ENCODE data around the gene RALGAPA2. TPM values are rescaled to one million over a fixed set of nuclear protein-coding genes. Genes with fewer than 3 reads are reported as not detected.

The RALGAPA2 gene
- total RNA-seq, 1 donor: 6.2 TPM

DNA sequence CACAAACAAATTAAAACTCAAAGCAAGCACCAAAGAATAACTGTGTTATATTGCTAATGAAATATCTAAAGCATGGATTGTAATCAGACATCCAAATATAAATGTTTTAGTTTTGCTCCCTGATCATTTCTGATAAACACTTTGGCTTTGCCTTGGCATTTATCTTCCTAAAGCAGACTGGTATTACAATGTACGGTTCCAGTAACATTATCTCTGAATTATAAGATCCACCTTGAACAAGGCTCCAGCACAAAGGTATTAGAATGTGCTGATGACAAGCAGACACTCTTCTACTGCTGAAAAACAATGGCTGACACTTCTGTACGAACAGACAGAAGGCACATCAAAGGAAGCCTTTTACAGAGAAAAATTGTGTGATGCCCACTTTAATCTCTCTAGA is 270.0 kb downstream of the RALGAPA2 start:
- Histone ChIP-seq H3K79me2 (ENCODE audit: insufficient read depth, low read length) (no peaks in the 10 kb centered on the region), H3K27me3 (ENCODE audit: insufficient read depth, low read length) (no peaks in the 10 kb centered on the region), H3K36me3 (ENCODE audit: insufficient read depth, low read length) (no peaks in the 10 kb centered on the region), H3K27ac (ENCODE audit: low read depth, low read length) (no peak overlapping the region), H2AFZ (ENCODE audit: low read length) (no peak overlapping the region), H4K20me1 (ENCODE audit: insufficient read depth, low read length) (no peaks in the 10 kb centered on the region), H3K9me3 (ENCODE audit: low read depth, low read length) (no peaks in the 10 kb centered on the region), H3K4me1 (ENCODE audit: insufficient read depth, low read length) (no peaks in the 10 kb centered on the region), H3K4me3 (ENCODE audit: insufficient read depth, low read length) (no peak overlapping the region), H3K4me2 (ENCODE audit: insufficient read depth, low read length) (no peak overlapping the region)
- TF ChIP-seq, protein P1, sequence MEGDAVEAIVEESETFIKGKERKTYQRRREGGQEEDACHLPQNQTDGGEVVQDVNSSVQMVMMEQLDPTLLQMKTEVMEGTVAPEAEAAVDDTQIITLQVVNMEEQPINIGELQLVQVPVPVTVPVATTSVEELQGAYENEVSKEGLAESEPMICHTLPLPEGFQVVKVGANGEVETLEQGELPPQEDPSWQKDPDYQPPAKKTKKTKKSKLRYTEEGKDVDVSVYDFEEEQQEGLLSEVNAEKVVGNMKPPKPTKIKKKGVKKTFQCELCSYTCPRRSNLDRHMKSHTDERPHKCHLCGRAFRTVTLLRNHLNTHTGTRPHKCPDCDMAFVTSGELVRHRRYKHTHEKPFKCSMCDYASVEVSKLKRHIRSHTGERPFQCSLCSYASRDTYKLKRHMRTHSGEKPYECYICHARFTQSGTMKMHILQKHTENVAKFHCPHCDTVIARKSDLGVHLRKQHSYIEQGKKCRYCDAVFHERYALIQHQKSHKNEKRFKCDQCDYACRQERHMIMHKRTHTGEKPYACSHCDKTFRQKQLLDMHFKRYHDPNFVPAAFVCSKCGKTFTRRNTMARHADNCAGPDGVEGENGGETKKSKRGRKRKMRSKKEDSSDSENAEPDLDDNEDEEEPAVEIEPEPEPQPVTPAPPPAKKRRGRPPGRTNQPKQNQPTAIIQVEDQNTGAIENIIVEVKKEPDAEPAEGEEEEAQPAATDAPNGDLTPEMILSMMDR (IDR thresholded peaks at IDR 0.05; ENCODE audit: extremely low read depth, low read depth, low read length): no peak
- no peak for DNase-seq (ENCODE audit: insufficient read length, low spot score, missing footprints)

DNA sequence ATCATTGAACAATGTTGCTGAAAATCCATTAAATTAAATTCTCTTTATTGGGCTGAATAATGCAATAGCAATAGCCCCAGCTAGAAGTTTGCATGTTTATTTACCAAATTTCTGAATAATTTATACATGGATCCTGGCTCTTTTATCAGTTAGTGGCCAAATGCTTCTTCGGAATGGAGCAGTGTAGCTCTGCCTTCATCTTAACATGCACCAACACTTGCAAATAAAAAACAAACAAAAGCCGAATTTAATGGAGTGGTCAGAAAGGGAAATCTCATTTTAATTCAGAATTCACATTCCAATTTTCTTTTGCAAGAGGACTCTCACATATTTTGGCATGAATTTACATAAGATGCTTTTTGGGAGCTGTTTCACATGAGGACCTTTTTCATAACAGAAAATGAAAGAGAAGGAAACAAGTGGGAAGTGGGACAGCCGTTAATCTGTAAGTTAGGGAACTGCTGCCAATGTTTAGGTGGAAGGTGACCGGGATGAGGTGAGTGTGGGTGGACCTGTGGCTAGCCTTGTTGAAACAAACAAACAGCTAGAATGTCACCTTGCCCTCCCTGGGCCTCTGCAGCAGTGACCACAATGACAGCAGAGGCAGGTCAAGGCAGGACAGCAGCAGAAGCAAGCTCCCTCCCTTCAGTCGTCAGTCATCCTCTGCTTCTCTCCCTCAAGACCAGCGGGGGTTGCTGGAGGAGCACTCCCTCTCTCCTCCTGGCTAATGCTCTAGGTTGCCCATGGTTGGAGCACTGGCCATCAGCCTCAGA is 271.4 kb downstream of the RALGAPA2 start:
- H3K4me1 ChIP-seq (ENCODE audit: insufficient read depth, low read length): no peaks in the 10 kb centered on the region
- H3K9me3 ChIP-seq (ENCODE audit: low read depth, low read length): no peaks in the 10 kb centered on the region
- no peaks in the 10 kb centered on the region for H3K79me2 ChIP-seq (ENCODE audit: insufficient read depth, low read length)
- TF ChIP-seq, protein P1 (IDR thresholded peaks at IDR 0.05; ENCODE audit: extremely low read depth, low read depth, low read length): no peak
- no peak overlapping the region for H3K4me2 ChIP-seq (ENCODE audit: insufficient read depth, low read length)
- no peak overlapping the region for H2AFZ ChIP-seq (ENCODE audit: low read length)
- no peak overlapping the region for H3K4me3 ChIP-seq (ENCODE audit: insufficient read depth, low read length)
- peak; percentile 71 for DNase-seq (ENCODE audit: insufficient read length, low spot score, missing footprints)
- no peaks in the 10 kb centered on the region for H4K20me1 ChIP-seq (ENCODE audit: insufficient read depth, low read length)
- no peaks in the 10 kb centered on the region for H3K36me3 ChIP-seq (ENCODE audit: insufficient read depth, low read length)
- H3K27me3 ChIP-seq (ENCODE audit: insufficient read depth, low read length): no peaks in the 10 kb centered on the region
- no peak overlapping the region for H3K27ac ChIP-seq (ENCODE audit: low read depth, low read length)

DNA sequence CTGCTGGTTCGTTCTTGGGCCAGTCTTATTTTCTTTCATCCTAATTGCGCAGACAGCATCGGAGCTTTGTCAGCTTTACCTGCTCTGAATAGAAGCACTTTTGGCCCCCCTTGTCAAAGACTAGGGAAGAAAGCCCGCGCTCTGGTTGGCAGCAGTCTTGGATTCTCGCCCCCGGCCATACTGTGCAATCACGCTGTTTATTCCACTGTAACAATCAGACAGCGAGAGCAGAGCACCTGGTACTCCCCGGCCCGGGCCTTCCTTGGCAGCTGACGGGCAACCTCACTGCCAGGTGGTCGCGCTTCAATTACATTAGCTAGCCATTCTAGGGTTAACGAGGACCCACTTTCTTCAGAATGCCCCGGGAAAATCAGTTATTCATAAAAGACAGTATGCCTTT is 272.0 kb downstream of the RALGAPA2 start:
- no peak overlapping the region for H3K4me2 ChIP-seq (ENCODE audit: insufficient read depth, low read length)
- no peaks in the 10 kb centered on the region for H3K4me1 ChIP-seq (ENCODE audit: insufficient read depth, low read length)
- H3K4me3 ChIP-seq (ENCODE audit: insufficient read depth, low read length): no peak overlapping the region
- H3K27ac ChIP-seq (ENCODE audit: low read depth, low read length): no peak overlapping the region
- no peaks in the 10 kb centered on the region for H4K20me1 ChIP-seq (ENCODE audit: insufficient read depth, low read length)
- TF ChIP-seq, protein P1 (IDR thresholded peaks at IDR 0.05; ENCODE audit: extremely low read depth, low read depth, low read length): no peak
- no peak overlapping the region for H2AFZ ChIP-seq (ENCODE audit: low read length)
- no peak for DNase-seq (ENCODE audit: insufficient read length, low spot score, missing footprints)
- H3K27me3 ChIP-seq (ENCODE audit: insufficient read depth, low read length): no peaks in the 10 kb centered on the region
- no peaks in the 10 kb centered on the region for H3K79me2 ChIP-seq (ENCODE audit: insufficient read depth, low read length)
- H3K36me3 ChIP-seq (ENCODE audit: insufficient read depth, low read length): no peaks in the 10 kb centered on the region
- no peaks in the 10 kb centered on the region for H3K9me3 ChIP-seq (ENCODE audit: low read depth, low read length)

DNA sequence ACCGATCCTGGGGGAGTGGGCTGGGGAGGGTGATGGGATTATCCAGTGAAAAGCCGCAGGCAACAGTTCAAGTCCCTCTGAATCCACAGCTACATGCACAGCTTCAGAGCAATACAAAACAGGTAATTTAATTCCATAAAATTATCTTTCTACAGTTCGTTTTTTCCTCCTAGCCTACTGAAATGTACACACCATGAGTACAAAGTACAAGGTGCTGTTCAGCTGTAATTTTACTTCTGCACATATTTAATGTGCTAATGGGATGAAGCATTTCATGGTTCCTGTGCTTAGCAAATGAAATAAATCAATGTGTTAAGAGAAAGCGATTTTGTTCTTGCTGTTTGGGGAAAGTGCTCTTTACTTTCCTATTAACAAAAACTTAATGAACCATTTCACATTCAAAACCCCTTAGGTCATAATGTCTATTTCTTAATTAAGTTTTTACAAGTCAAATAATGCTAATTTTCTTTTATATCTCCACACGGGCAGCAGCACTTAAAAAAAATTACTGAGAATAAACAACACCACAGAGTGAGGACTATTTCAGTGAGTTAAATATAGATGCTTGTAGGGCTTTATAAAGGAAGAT is 272.7 kb downstream of the RALGAPA2 start:
- Histone ChIP-seq H3K4me2 (ENCODE audit: insufficient read depth, low read length) (no peak overlapping the region), H3K36me3 (ENCODE audit: insufficient read depth, low read length) (no peaks in the 10 kb centered on the region), H3K4me1 (ENCODE audit: insufficient read depth, low read length) (no peaks in the 10 kb centered on the region), H3K4me3 (ENCODE audit: insufficient read depth, low read length) (no peak overlapping the region), H3K9me3 (ENCODE audit: low read depth, low read length) (no peaks in the 10 kb centered on the region), H4K20me1 (ENCODE audit: insufficient read depth, low read length) (no peaks in the 10 kb centered on the region), H3K79me2 (ENCODE audit: insufficient read depth, low read length) (no peaks in the 10 kb centered on the region), H3K27me3 (ENCODE audit: insufficient read depth, low read length) (no peaks in the 10 kb centered on the region), H3K27ac (ENCODE audit: low read depth, low read length) (no peak overlapping the region), H2AFZ (ENCODE audit: low read length) (no peak overlapping the region)
- no peak for DNase-seq (ENCODE audit: insufficient read length, low spot score, missing footprints)
- TF ChIP-seq, protein P1 (IDR thresholded peaks at IDR 0.05; ENCODE audit: extremely low read depth, low read depth, low read length): no peak

Data from osteoblast (primary cell).